ENCODE results near the gene NRP1. TPM values are rescaled to one million over a fixed set of nuclear protein-coding genes. Genes with fewer than 3 reads are reported as not detected.

Gene NRP1
- total RNA-seq, 1 experiment from 2014 or later, result 555 TPM

DNA sequence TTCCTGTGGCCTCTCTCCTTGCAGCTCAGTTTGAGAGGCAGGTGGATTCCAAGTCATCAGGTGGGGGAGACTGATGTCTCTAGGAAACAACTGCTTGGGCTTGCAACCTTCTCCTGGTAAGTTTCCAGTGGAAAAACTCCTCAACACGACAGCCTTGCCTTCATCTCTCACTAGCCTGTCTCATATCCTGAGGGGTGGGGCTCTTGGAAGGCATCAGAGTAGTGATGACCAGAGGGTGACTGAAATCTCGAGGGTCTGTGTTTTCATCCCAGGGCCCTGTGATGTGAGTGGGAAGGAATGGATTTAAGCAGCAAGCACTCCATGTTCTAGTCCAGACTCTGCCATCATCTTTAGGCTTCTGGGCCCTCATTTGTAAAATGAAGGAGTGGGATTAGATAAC lies 107.0 kb downstream of the NRP1 start:
- CTCF ChIA-PET, result no interaction called here
- POLR2A ChIA-PET (ENCODE audit: unreplicated experiment), result no interaction called here
- TF ChIP-seq EZH2phosphoT487 (IDR thresholded peaks at IDR 0.05; ENCODE audit: borderline replicate concordance, low read length) (no peak), EZH2 (IDR thresholded peaks at IDR 0.05; ENCODE audit: low read length, unreplicated experiment) (no peak)
- TF ChIP-seq, protein P1, sequence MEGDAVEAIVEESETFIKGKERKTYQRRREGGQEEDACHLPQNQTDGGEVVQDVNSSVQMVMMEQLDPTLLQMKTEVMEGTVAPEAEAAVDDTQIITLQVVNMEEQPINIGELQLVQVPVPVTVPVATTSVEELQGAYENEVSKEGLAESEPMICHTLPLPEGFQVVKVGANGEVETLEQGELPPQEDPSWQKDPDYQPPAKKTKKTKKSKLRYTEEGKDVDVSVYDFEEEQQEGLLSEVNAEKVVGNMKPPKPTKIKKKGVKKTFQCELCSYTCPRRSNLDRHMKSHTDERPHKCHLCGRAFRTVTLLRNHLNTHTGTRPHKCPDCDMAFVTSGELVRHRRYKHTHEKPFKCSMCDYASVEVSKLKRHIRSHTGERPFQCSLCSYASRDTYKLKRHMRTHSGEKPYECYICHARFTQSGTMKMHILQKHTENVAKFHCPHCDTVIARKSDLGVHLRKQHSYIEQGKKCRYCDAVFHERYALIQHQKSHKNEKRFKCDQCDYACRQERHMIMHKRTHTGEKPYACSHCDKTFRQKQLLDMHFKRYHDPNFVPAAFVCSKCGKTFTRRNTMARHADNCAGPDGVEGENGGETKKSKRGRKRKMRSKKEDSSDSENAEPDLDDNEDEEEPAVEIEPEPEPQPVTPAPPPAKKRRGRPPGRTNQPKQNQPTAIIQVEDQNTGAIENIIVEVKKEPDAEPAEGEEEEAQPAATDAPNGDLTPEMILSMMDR (conservative IDR thresholded peaks at IDR 0.05; ENCODE audit: low read depth, low read length), result no peak

DNA sequence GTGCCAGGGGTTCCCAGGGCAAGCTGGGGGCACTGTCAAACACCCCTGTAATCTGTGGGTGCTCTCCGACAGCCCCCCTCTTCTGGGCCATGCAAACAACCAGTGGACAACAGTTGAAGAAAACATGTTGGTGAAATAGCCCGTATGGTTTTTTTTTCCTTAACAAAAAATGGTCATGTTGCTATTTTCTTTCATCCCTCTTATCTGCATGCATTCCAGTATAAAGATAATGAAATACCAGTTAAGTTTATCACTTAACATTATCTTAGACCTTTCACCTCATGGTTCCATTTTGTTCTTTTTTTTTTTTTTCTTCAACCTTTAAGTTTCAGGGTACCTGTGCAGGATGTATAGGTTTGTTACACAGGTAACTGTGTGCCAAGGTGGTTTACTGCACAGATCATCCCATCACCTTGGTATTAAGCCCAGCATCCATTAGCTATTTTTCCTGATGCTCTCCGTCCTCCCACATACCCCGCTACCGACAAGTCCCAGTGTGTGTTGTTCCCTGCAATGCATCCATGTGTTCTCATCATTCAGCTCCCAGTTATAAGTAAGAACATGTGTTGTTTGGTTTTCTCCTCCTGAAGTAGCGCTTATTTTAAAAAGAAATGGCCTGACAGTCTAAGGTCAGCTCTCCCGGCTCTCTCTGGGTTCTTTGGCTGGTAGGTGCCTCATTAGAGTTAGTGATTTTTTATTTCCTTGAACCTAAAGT lies 110.1 kb downstream of the NRP1 start:
- TF ChIP-seq, protein P1 (conservative IDR thresholded peaks at IDR 0.05; ENCODE audit: low read depth, low read length), result no peak
- TF ChIP-seq EZH2phosphoT487 (IDR thresholded peaks at IDR 0.05; ENCODE audit: borderline replicate concordance, low read length), result no peak
- no peak for TF ChIP-seq EZH2 (IDR thresholded peaks at IDR 0.05; ENCODE audit: low read length, unreplicated experiment)
- POLR2A ChIA-PET (ENCODE audit: unreplicated experiment), result interaction anchor here (0.6 to 1.1 kb wide), 3 partner anchors 40 to 123 kb away, joined by 3 to 5 read pairs (median 5); no protein-coding TSS in a partner anchor
- Histone ChIP-seq H3K27ac (ENCODE audit: low read length) (no peak overlapping the region), H3K27me3 (ENCODE audit: low read length) (no peaks in the 10 kb centered on the region), H3K9ac (ENCODE audit: low read length) (no peak overlapping the region), H3K4me1 (ENCODE audit: insufficient read depth, low read length) (peaks cover 14% of the 10 kb centered on the region), H3K4me2 (ENCODE audit: low read length) (no peak overlapping the region), H3K4me3 (ENCODE audit: low read length) (no peak overlapping the region), H2AFZ (ENCODE audit: low read length) (no peak overlapping the region), H3F3A (ENCODE audit: low read length, unreplicated experiment) (peaks cover 9% of the 10 kb centered on the region), H4K20me1 (ENCODE audit: low read length) (no peaks in the 10 kb centered on the region), H3K9me2 (replicated peaks; ENCODE audit: low read length) (no peaks in the 10 kb centered on the region), H3K79me2 (ENCODE audit: low read length) (peaks cover 16% of the 10 kb centered on the region), H3K36me3 (ENCODE audit: low read depth, low read length) (peaks cover 85% of the 10 kb centered on the region), H3K9me3 (ENCODE audit: low read length) (no peaks in the 10 kb centered on the region)
- ATAC-seq (no peak), DNase-seq (no peak)
- intact Hi-C loops (cut with micrococcal nuclease), result no loop called here
- BruUV-seq (replicated peaks), result no TSS peak
- CTCF ChIA-PET, result interaction anchor here (0.5 kb wide), 1 partner anchor 1422 kb away, joined by 6 read pairs; no protein-coding TSS in a partner anchor

More for the DNA sequence above, 107.0 kb downstream of the NRP1 start:
- ATAC-seq, result no peak; the same call in 1 of the 2 replicates
- Histone ChIP-seq H3K4me2 (ENCODE audit: low read length) (no peak overlapping the region), H3K9me2 (replicated peaks; ENCODE audit: low read length) (no peaks in the 10 kb centered on the region), H3K4me3 (ENCODE audit: low read length) (no peak overlapping the region), H3K9ac (ENCODE audit: low read length) (no peak overlapping the region), H4K20me1 (ENCODE audit: low read length) (no peaks in the 10 kb centered on the region), H3K27ac (ENCODE audit: low read length) (no peak overlapping the region), H3F3A (ENCODE audit: low read length, unreplicated experiment) (no peaks in the 10 kb centered on the region), H2AFZ (ENCODE audit: low read length) (peak overlapping the region; percentile 1; the same call in 1 of the 2 replicates), H3K36me3 (ENCODE audit: low read depth, low read length) (peaks cover 80% of the 10 kb centered on the region), H3K27me3 (ENCODE audit: low read length) (no peaks in the 10 kb centered on the region), H3K9me3 (ENCODE audit: low read length) (no peaks in the 10 kb centered on the region), H3K79me2 (ENCODE audit: low read length) (peaks cover 33% of the 10 kb centered on the region), H3K4me1 (ENCODE audit: insufficient read depth, low read length) (peaks cover 18% of the 10 kb centered on the region)
- DNase-seq, result peak; percentile 55
- no TSS peak for BruUV-seq (replicated peaks)
- intact Hi-C loops (cut with micrococcal nuclease), result no loop called here

Data from PC-3 (cell line).